GM15510 (cell line): Measurements from ENCODE around the gene CA4.

Experiments used
- POLR2A ChIP-seq: IDR thresholded peaks from 3 replicates; pipeline ENCODE4 v1.6.1; 2011; ENCODE audit warnings: borderline replicate concordance; ENCODE audit not compliant: insufficient read length; ENCODE audit errors: extremely low read depth

Gene CA4

GRCh38 chr17:60149691-60150582 lies at the start of gene CA4:
Gene CA4, plus strand, starts transcription at chr17:60149973. Its CDS starts 62 bp downstream, at chr17:60150035.
- no peak for TF ChIP-seq POLR2A

- TF ChIP-seq POLR2A, result no peak
Observed at GRCh38 chr17:60102632-60103096, 47.1 kb upstream of the CA4 start.

GRCh38 chr17:60103957-60104356 lies 45.8 kb upstream of the CA4 start:
- no peak for TF ChIP-seq POLR2A

- no peak for TF ChIP-seq POLR2A
Observed at GRCh38 chr17:60106340-60107059, 43.3 kb upstream of the CA4 start.

- no peak for TF ChIP-seq POLR2A
Observed at GRCh38 chr17:60107526-60108257, 42.1 kb upstream of the CA4 start.

- TF ChIP-seq POLR2A, result no peak
Observed at GRCh38 chr17:60108712-60109111, 41.1 kb upstream of the CA4 start.

- no peak for TF ChIP-seq POLR2A
Observed at GRCh38 chr17:60109161-60109560, 40.6 kb upstream of the CA4 start.

GRCh38 chr17:60110586-60110985 lies 39.2 kb upstream of the CA4 start:
- TF ChIP-seq POLR2A, result no peak

GRCh38 chr17:60127068-60128064 lies 22.4 kb upstream of the CA4 start:
- TF ChIP-seq POLR2A, result no peak

GRCh38 chr17:60128171-60128859 lies 21.5 kb upstream of the CA4 start:
- TF ChIP-seq POLR2A, result no peak

- no peak for TF ChIP-seq POLR2A
Observed at GRCh38 chr17:60129164-60129563, 20.6 kb upstream of the CA4 start.

- TF ChIP-seq POLR2A, result no peak
Observed at GRCh38 chr17:60130466-60130865, 19.3 kb upstream of the CA4 start.
